OCI-LY7 (cell line): ENCODE results near the gene RAB3B. TPM values are rescaled to one million over a fixed set of nuclear protein-coding genes. Genes with fewer than 3 reads are reported as not detected.

Experiments used
- BruUV-seq: library from RNA; stranded (reverse); fragments of 400-500 nt; replicated peaks from 2 replicates; lab custom pipeline; 2021; lab: Mats Ljungman, UMichigan
- CTCF ChIA-PET: fragments of 300-600 bp; sonication (Branson Sonifier 250); formaldehyde crosslinking; loops from one replicate; lab custom pipeline; 2022; ENCODE audit warnings: antibody characterized with exemption; ENCODE audit not compliant: unreplicated experiment; lab: Charles Lee
- POLR2A ChIA-PET: fragments of 300-600 bp; sonication (Branson Sonifier 250); formaldehyde crosslinking; loops from one replicate; lab custom pipeline; 2022; ENCODE audit warnings: antibody characterized with exemption; lab: Charles Lee
- DNase-seq: peaks from one replicate; pipeline ENCODE4 v3.0.0-alpha.2; 2015; ENCODE audit warnings: low spot score
- H2AFZ ChIP-seq: fragments of 200-600 bp; sonication (generic), shearing (Covaris generic); 2 replicates; pipeline ENCODE4 v1.6.1; 2014; ENCODE audit warnings: mild to moderate bottlenecking, antibody characterized with exemption, low read length, moderate library complexity
- H3K27ac ChIP-seq: fragments of 200-600 bp; sonication (generic); 2 replicates; pipeline ENCODE4 v1.5.1; 2014; ENCODE audit warnings: mixed run types, low read depth, mild to moderate bottlenecking, moderate library complexity, low read length, inconsistent platforms; ENCODE audit not compliant: poor library complexity, severe bottlenecking
- H3K36me3 ChIP-seq: fragments of 200-600 bp; sonication (generic); 2 replicates; pipeline ENCODE4 v1.6.1; 2014; ENCODE audit warnings: mild to moderate bottlenecking, antibody characterized with exemption, low read length, moderate library complexity, mixed read lengths; ENCODE audit not compliant: insufficient read depth
- H3K4me1 ChIP-seq: fragments of 200-600 bp; sonication (generic); 2 replicates; pipeline ENCODE4 v1.5.1; 2014; ENCODE audit warnings: mild to moderate bottlenecking, low read length; ENCODE audit not compliant: insufficient read depth, poor library complexity, severe bottlenecking
- H3K4me2 ChIP-seq: fragments of 200-600 bp; sonication (generic); 2 replicates; pipeline ENCODE4 v1.6.1; 2014; ENCODE audit warnings: mild to moderate bottlenecking, low read length
- H3K4me3 ChIP-seq: fragments of 200-600 bp; sonication (generic); 2 replicates; pipeline ENCODE4 v1.5.1; 2014; ENCODE audit warnings: mild to moderate bottlenecking, low read depth, low read length; ENCODE audit not compliant: poor library complexity, severe bottlenecking
- H3K79me2 ChIP-seq: fragments of 200-600 bp; sonication (generic); 2 replicates; pipeline ENCODE4 v1.6.1; 2016; ENCODE audit warnings: low read depth, mild to moderate bottlenecking, low read length, moderate library complexity, mixed read lengths; ENCODE audit not compliant: insufficient read depth
- H3K9me2 ChIP-seq: fragments of 200-600 bp; sonication (generic); 2 replicates; pipeline ENCODE4 v1.6.1; 2016; ENCODE audit warnings: mild to moderate bottlenecking, low read length, mixed read lengths; ENCODE audit not compliant: insufficient read depth
- H3K9me3 ChIP-seq: fragments of 200-600 bp; sonication (generic); 2 replicates; pipeline ENCODE4 v1.6.1; 2014; ENCODE audit warnings: mild to moderate bottlenecking, mixed run types, low read length, mixed read lengths
- H4K20me1 ChIP-seq: fragments of 200-600 bp; sonication (generic); 2 replicates; pipeline ENCODE4 v1.6.1; 2014; ENCODE audit warnings: mild to moderate bottlenecking, antibody characterized with exemption, low read length, moderate library complexity, mixed read lengths; ENCODE audit not compliant: insufficient read depth
- EZH2phosphoT487 ChIP-seq: fragments of 200-600 bp; sonication (generic); IDR thresholded peaks from 2 replicates; pipeline ENCODE4 v1.6.1; 2018; ENCODE audit warnings: low read depth, borderline replicate concordance, mild to moderate bottlenecking, mixed run types, antibody characterized with exemption, low read length, moderate library complexity, mixed read lengths
- intact Hi-C: fragments of 100-400 bp; cut with micrococcal nuclease; formaldehyde crosslinking; loops from one replicate; pipeline ENCODE4 v1.10.0; 2022; ENCODE audit not compliant: unreplicated experiment
- total RNA-seq, 2 experiments: library from RNA; depleted of rRNA in 1 of 2; stranded (reverse); fragments of >200 nt in 1 of 2; shearing (Covaris generic) in 1 of 2; gene quantifications; 2 replicates each; pipeline ENCODE4 v1.2.3, GENCODE V29; 2014 to 2022
- TF ChIP-seq, protein P1 (sequence below): fragments of 200-600 bp; sonication (generic); conservative IDR thresholded peaks from 2 replicates; pipeline ENCODE4 v1.5.1; 2014; ENCODE audit warnings: mild to moderate bottlenecking, antibody characterized with exemption, low read length, moderate library complexity, mixed read lengths

Gene RAB3B
- total RNA-seq, 2 experiments from 2014 or later = 0.03 TPM; not detected in 1

DNA sequence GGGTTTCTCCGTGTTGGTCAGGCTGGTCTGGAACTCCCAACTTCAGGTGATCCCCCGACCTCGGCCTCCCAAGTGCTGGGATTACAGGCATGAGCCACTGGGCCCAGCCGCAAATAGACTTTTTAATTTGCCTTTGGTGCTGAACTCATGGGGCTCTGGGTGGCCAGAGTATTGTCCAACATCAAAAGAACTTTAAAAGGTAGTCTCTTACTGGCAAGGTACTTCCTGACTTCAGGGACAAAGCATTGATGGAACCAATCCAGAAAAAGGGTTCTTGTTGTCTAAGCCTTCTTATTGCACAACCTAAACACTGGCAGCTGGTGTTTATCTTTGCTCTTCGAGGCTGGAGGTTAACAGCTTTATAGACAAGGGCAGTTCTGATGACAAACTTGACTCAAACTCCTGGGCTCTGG lies 46.9 kb upstream of the RAB3B start:
- no peak for DNase-seq
- Histone ChIP-seq H4K20me1 (peaks cover 7% of the 10 kb centered on the region; the same call in 1 of the 2 replicates), H3K9me2 (no peaks in the 10 kb centered on the region), H3K4me3 (no peak overlapping the region), H3K4me2 (no peak overlapping the region), H2AFZ (no peak overlapping the region), H3K27ac (no peak overlapping the region), H3K36me3 (peaks cover 50% of the 10 kb centered on the region), H3K4me1 (peaks cover 8% of the 10 kb centered on the region), H3K79me2 (peaks cover 14% of the 10 kb centered on the region), H3K9me3 (no peaks in the 10 kb centered on the region)
- TF ChIP-seq, protein P1, sequence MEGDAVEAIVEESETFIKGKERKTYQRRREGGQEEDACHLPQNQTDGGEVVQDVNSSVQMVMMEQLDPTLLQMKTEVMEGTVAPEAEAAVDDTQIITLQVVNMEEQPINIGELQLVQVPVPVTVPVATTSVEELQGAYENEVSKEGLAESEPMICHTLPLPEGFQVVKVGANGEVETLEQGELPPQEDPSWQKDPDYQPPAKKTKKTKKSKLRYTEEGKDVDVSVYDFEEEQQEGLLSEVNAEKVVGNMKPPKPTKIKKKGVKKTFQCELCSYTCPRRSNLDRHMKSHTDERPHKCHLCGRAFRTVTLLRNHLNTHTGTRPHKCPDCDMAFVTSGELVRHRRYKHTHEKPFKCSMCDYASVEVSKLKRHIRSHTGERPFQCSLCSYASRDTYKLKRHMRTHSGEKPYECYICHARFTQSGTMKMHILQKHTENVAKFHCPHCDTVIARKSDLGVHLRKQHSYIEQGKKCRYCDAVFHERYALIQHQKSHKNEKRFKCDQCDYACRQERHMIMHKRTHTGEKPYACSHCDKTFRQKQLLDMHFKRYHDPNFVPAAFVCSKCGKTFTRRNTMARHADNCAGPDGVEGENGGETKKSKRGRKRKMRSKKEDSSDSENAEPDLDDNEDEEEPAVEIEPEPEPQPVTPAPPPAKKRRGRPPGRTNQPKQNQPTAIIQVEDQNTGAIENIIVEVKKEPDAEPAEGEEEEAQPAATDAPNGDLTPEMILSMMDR = no peak
- no peak for TF ChIP-seq EZH2phosphoT487
- POLR2A ChIA-PET = interaction anchor here (0.7 to 1.3 kb wide), 2 partner anchors 8 to 13 kb away, joined by 5 read pairs; no protein-coding TSS in a partner anchor
- no TSS peak for BruUV-seq
- CTCF ChIA-PET = no interaction called here
- intact Hi-C loops = no loop called here

DNA sequence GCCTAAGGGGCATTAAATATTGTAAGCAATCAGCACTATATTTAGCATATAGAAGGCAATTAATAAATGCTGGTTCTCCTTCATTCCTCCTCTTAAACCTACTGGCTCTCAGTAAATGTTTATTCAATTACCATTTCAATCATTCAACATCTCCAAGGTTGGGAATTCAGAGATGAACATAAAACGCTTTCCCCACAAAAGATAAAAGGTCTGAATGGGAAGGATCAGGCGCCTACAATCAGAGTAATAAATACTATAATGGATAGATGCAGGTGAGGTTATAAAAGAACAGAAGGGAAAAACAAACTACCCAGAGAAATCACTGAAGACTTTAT lies 43.5 kb upstream of the RAB3B start:
- TF ChIP-seq, protein P1 = no peak
- no peak for TF ChIP-seq EZH2phosphoT487
- CTCF ChIA-PET = no interaction called here
- peak overlapping the region; percentile 88 for H3K4me3 ChIP-seq
- H3K9me3 ChIP-seq = no peaks in the 10 kb centered on the region
- peaks cover 50% of the 10 kb centered on the region for H3K36me3 ChIP-seq
- intact Hi-C loops = no loop called here
- no peaks in the 10 kb centered on the region for H3K9me2 ChIP-seq
- peaks cover 43% of the 10 kb centered on the region for H3K79me2 ChIP-seq
- H2AFZ ChIP-seq = peak overlapping the region; percentile 54; the same call in 1 of the 2 replicates
- peak overlapping the region; percentile 100 for H3K4me2 ChIP-seq
- POLR2A ChIA-PET = interaction anchor here (1.1 to 3.4 kb wide), 2 partner anchors 10 to 22 kb away, joined by 3 to 14 read pairs; partner anchors contain the start of genes BTF3L4 and TXNDC12
- H3K4me1 ChIP-seq = peaks cover 34% of the 10 kb centered on the region
- BruUV-seq = no TSS peak
- DNase-seq = no peak
- H4K20me1 ChIP-seq = peaks cover 17% of the 10 kb centered on the region; the same call in 1 of the 2 replicates
- H3K27ac ChIP-seq = peak overlapping the region; percentile 39

DNA sequence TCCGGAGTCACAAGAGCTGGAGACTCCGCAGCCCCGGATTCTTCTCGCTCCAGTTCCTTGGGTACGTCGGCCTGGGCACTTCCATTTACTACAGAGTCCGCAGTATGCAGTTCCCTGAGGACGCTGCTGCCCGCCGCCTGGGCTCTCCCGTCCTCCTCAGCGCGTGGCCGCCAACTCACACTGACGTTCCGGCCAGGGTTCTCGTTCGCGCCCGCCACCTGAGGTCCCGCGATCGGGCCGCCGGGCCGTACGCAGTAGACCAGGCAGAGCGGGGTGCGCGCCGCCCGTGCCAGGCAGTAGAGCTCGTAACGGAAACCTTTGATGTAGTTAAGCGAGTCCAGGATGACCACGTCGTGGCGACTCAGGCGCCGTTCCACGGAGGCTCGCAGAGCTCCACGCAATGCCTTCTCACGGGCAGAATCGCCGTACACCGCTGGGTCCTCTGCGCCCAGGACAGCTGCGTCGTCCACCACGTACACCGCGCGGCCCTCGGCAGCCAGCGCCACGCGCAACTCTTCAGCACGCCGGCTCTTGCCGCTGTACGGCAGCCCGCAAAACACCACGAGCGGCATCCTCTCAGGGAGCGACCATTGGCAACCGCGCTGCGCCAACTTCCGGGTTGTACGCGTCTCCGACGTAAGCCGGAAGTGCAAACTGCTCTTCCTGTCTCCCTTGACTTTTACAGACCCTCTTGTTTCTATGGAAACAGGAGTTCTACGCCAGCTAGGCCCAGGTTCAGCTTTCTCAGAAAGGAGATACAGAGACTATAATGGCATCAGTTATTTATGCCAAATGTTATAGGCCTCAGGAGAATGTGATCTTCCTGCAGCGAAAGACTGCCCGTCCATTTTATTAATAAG lies 42.9 kb upstream of the RAB3B start, which contains the start of gene KTI12:
Gene KTI12 (minus strand): TSS at position 621 of the 860 bp plus-strand sequence. CDS start 49 bp downstream, at position 572.
- CTCF ChIA-PET = no interaction called here
- peak; percentile 95 for DNase-seq
- no peak for TF ChIP-seq EZH2phosphoT487
- TF ChIP-seq, protein P1 = no peak
- H3K4me3 ChIP-seq = peak within 1 kb of the TSS; percentile 88
- H3K79me2 ChIP-seq = peaks cover 43% of the 10 kb centered on the region
- no peaks in the 10 kb centered on the region for H3K9me2 ChIP-seq
- H3K4me2 ChIP-seq = peak within 1 kb of the TSS; percentile 100
- intact Hi-C loops = loop anchor here (1.0 kb wide), 1 partner anchor 23 kb away; the partner anchor contains the start of gene BTF3L4
- H4K20me1 ChIP-seq = peaks cover 17% of the 10 kb centered on the region; the same call in 1 of the 2 replicates
- no TSS peak for BruUV-seq
- H2AFZ ChIP-seq = peak within 1 kb of the TSS; percentile 54; the same call in 1 of the 2 replicates
- POLR2A ChIA-PET = interaction anchor here (0.6 to 3.4 kb wide), 6 partner anchors 11 to 303 kb away, joined by 3 to 14 read pairs (median 3); partner anchors contain the start of genes BTF3L4 and TXNDC12
- peaks cover 44% of the 10 kb centered on the region for H3K36me3 ChIP-seq
- H3K4me1 ChIP-seq = peaks cover 34% of the 10 kb centered on the region
- H3K9me3 ChIP-seq = no peaks in the 10 kb centered on the region
- H3K27ac ChIP-seq = peak within 1 kb of the TSS; percentile 39
